ENCODE measurements around the gene PRPF39. TPM values are rescaled to one million over a fixed set of nuclear protein-coding genes. Genes with fewer than 3 reads are reported as not detected.
A peak's percentile ranks its signal among the peaks of the same experiment; 100 is the strongest.

The PRPF39 gene
- total and polyA plus RNA-seq, 2 of the 4 experiments (the other 2 are of a cell fraction): 18.1 to 29.6 TPM

GRCh38 chr14:45083617-45083975 is 320 bp upstream of the PRPF39 start:
- Histone ChIP-seq H3K4me3 (ENCODE audit: insufficient read depth, low read depth, low read length) (peak overlapping the region; percentile 70), H2AFZ (replicated peaks; ENCODE audit: low read length, poor library complexity) (peak overlapping the region; percentile 95), H3K4me2 (ENCODE audit: low read depth, low read length) (peak overlapping the region; percentile 83), H3K36me3 (ENCODE audit: control insufficient read depth, insufficient read depth, low read length) (no peaks in the 10 kb centered on the region), H4K91ac (ENCODE audit: insufficient read depth, low read depth, low read length) (no peak overlapping the region), H2BK15ac (ENCODE audit: low read depth, low read length) (no peak overlapping the region), H3K56ac (ENCODE audit: extremely low read depth, insufficient read depth, low read length) (no peak overlapping the region), H3K9me1 (ENCODE audit: insufficient read depth, low read length) (0 out of 2 replicates have a peak, but pooled peaks cover 3% of the 10 kb centered on the region), H3K14ac (replicated peaks; ENCODE audit: low read depth, low read length) (0 out of 2 replicates have a peak overlapping the region, but pooled peaks have one; percentile 65), H3K4ac (ENCODE audit: low read depth, low read length) (peak overlapping the region; percentile 65; the same call in 1 of the 2 replicates), H3K4me1 (ENCODE audit: control insufficient read depth, insufficient read depth, low read length) (no peaks in the 10 kb centered on the region), H3K23ac (ENCODE audit: low read depth, low read length) (0 out of 2 replicates have a peak overlapping the region, but pooled peaks have one; percentile 22), H2AK9ac (replicated peaks; ENCODE audit: low read depth, low read length, poor library complexity) (no peak overlapping the region), H2BK20ac (ENCODE audit: low read depth, low read length) (no peak overlapping the region), H3K79me1 (ENCODE audit: low read depth in 1 of 2, low read length in 2 of 2) (peaks cover 0 to 16% of the 10 kb centered on the region in 2 experiments; a peak in 2 of 4 replicates), H4K5ac (ENCODE audit: low read depth, low read length) (peak overlapping the region; percentile 83), H4K8ac (ENCODE audit: low read depth in 2 of 2, low read length in 2 of 2) (peak overlapping the region; percentile 55 to 90), H2BK5ac (ENCODE audit: low read depth, low read length, poor library complexity, severe bottlenecking) (no peak overlapping the region), H2BK120ac (ENCODE audit: low read depth, low read length) (no peak overlapping the region), H4K20me1 (ENCODE audit: insufficient read depth, low read length) (peaks cover 43% of the 10 kb centered on the region), H3K27ac (ENCODE audit: insufficient read depth, low read length) (no peak overlapping the region; the same call in 1 of the 2 replicates), H3K9ac (ENCODE audit: low read depth, low read length) (peak overlapping the region; percentile 66), H3K27me3 (ENCODE audit: control insufficient read depth, insufficient read depth, low read length) (no peaks in the 10 kb centered on the region), H3K18ac (ENCODE audit: low read depth, low read length) (peak overlapping the region; percentile 30; the same call in 1 of the 2 replicates), H2AK5ac (ENCODE audit: low read depth, low read length) (no peak overlapping the region), H3K9me3 (ENCODE audit: control insufficient read depth, insufficient read depth, low read length) (no peaks in the 10 kb centered on the region)
- ATAC-seq (ENCODE audit: low read depth) (no peak), DNase-seq (no peak)
- BruUV-seq (replicated peaks): no TSS peak
- ChIA-PET CTCF (no interaction called here), POLR2A (ENCODE audit: unreplicated experiment) (no interaction called here)
- in situ Hi-C loops (cut with MboI; ENCODE audit: low sequenced_read_pairs) (no loop called here), dilution Hi-C loops (cut with HindIII; ENCODE audit: low sequenced_read_pairs, unreplicated experiment) (no loop called here), intact Hi-C loops (cut with micrococcal nuclease) (no loop called here)
- TF ChIP-seq BHLHE40 (IDR thresholded peaks at IDR 0.05; ENCODE audit: low read depth, low read length) (no peak), RFX5 (IDR thresholded peaks at IDR 0.05; ENCODE audit: low read depth, low read length) (no peak), NFE2L2 (IDR thresholded peaks at IDR 0.05; ENCODE audit: low read depth, low read length) (no peak), MAFK (IDR thresholded peaks at IDR 0.05; ENCODE audit: low read depth, low read length) (no peak), CHD1 (IDR thresholded peaks at IDR 0.05; ENCODE audit: low read depth, low read length) (no peak), POLR2A (IDR thresholded peaks at IDR 0.05; ENCODE audit: low read depth, low read length) (no peak), ELK1 (IDR thresholded peaks at IDR 0.05; ENCODE audit: borderline replicate concordance, low read depth, low read length) (no peak), MXI1 (IDR thresholded peaks at IDR 0.05; ENCODE audit: borderline replicate concordance, low read depth, low read length) (no peak), CTCF (conservative IDR thresholded peaks at IDR 0.05; ENCODE audit: low read depth, low read length) (no peak), RAD21 (IDR thresholded peaks at IDR 0.05; ENCODE audit: low read length) (no peak), FOS (IDR thresholded peaks at IDR 0.05; ENCODE audit: low read depth, low read length) (no peak), MAZ (IDR thresholded peaks at IDR 0.05; ENCODE audit: borderline replicate concordance, low read depth, low read length) (no peak), SMC3 (IDR thresholded peaks at IDR 0.05; ENCODE audit: low read depth, low read length) (no peak)
- WGBS, 2 experiments (ENCODE audit: extremely low coverage in 2 of 2, insufficient read length in 1 of 2): no CpG with 5 or more reads among the region's 10 CpGs
